ENCODE data around the gene ADH1B.
A peak's percentile ranks its signal among the peaks of the same experiment; 100 is the strongest.
"Not testable (repeated sequence)": the region's sequence is repeated elsewhere in the genome, so short reads cannot be mapped to it uniquely, and the experiment has no call there.

The ADH1B gene

GRCh38 chr4:99321241-99322191 lies at the start of gene ADH1B:
Gene ADH1B (minus strand): TSS chr4:99321401. CDS start chr4:99321331, 70 bp downstream.
- Mint-ChIP-seq H3K27ac (no peak within 1 kb of the TSS), H3K27me3 (peaks cover 9% of the 10 kb centered on the region), H3K4me1 (no peaks in the 10 kb centered on the region), H3K9me3 (no peaks in the 10 kb centered on the region), H3K4me3 (no peak within 1 kb of the TSS), H3K36me3 (no peaks in the 10 kb centered on the region)
- ATAC-seq = no peak

- H3K27me3 Mint-ChIP-seq, H3K36me3 Mint-ChIP-seq, H3K4me1 Mint-ChIP-seq, H3K9me3 Mint-ChIP-seq, ATAC-seq, H3K4me3 Mint-ChIP-seq, H3K27ac Mint-ChIP-seq: not testable (repeated sequence)
Measured at GRCh38 chr4:99367817-99368216, 46.6 kb upstream of the ADH1B start.

GRCh38 chr4:99366491-99366890 lies 45.3 kb upstream of the ADH1B start:
- no peaks in the 10 kb centered on the region for H3K9me3 Mint-ChIP-seq
- H3K27ac Mint-ChIP-seq = no peak overlapping the region
- H3K27me3 Mint-ChIP-seq = peaks cover 7% of the 10 kb centered on the region
- no peaks in the 10 kb centered on the region for H3K36me3 Mint-ChIP-seq
- no peak for ATAC-seq
- H3K4me1 Mint-ChIP-seq = no peaks in the 10 kb centered on the region
- no peak overlapping the region for H3K4me3 Mint-ChIP-seq

- Mint-ChIP-seq H3K27ac (no peak overlapping the region), H3K4me1 (no peaks in the 10 kb centered on the region), H3K9me3 (no peaks in the 10 kb centered on the region), H3K36me3 (no peaks in the 10 kb centered on the region), H3K27me3 (no peaks in the 10 kb centered on the region), H3K4me3 (no peak overlapping the region)
- no peak for ATAC-seq
Measured at GRCh38 chr4:99362768-99363167, 41.6 kb upstream of the ADH1B start.

GRCh38 chr4:99361899-99362275 lies 40.7 kb upstream of the ADH1B start:
- Mint-ChIP-seq H3K36me3 (no peaks in the 10 kb centered on the region), H3K27me3 (no peaks in the 10 kb centered on the region), H3K4me1 (no peaks in the 10 kb centered on the region), H3K27ac (no peak overlapping the region), H3K4me3 (no peak overlapping the region), H3K9me3 (no peaks in the 10 kb centered on the region)
- ATAC-seq = no peak

- Mint-ChIP-seq H3K4me1 (no peaks in the 10 kb centered on the region), H3K27me3 (no peaks in the 10 kb centered on the region), H3K4me3 (no peak overlapping the region), H3K27ac (no peak overlapping the region), H3K9me3 (no peaks in the 10 kb centered on the region), H3K36me3 (no peaks in the 10 kb centered on the region)
- no peak for ATAC-seq
Measured at GRCh38 chr4:99361268-99361898, 40.2 kb upstream of the ADH1B start.

- no peak for ATAC-seq
- Mint-ChIP-seq H3K27me3 (no peaks in the 10 kb centered on the region), H3K4me3 (no peak overlapping the region), H3K27ac (no peak overlapping the region), H3K4me1 (no peaks in the 10 kb centered on the region), H3K36me3 (no peaks in the 10 kb centered on the region), H3K9me3 (no peaks in the 10 kb centered on the region)
Measured at GRCh38 chr4:99359480-99360204, 38.4 kb upstream of the ADH1B start.

GRCh38 chr4:99357948-99358347 lies 36.7 kb upstream of the ADH1B start:
- Mint-ChIP-seq H3K4me3 (no peak overlapping the region), H3K27me3 (no peaks in the 10 kb centered on the region), H3K36me3 (no peaks in the 10 kb centered on the region), H3K4me1 (no peaks in the 10 kb centered on the region), H3K27ac (no peak overlapping the region), H3K9me3 (peaks cover 3% of the 10 kb centered on the region)
- no peak for ATAC-seq

GRCh38 chr4:99356992-99357391 lies 35.8 kb upstream of the ADH1B start:
- ATAC-seq = peak; percentile 51
- Mint-ChIP-seq H3K36me3 (no peaks in the 10 kb centered on the region), H3K9me3 (peaks cover 3% of the 10 kb centered on the region), H3K4me1 (no peaks in the 10 kb centered on the region), H3K27ac (no peak overlapping the region), H3K27me3 (no peaks in the 10 kb centered on the region), H3K4me3 (no peak overlapping the region)

- not testable (repeated sequence) for H3K4me3 Mint-ChIP-seq, H3K4me1 Mint-ChIP-seq, H3K9me3 Mint-ChIP-seq, H3K27me3 Mint-ChIP-seq, H3K27ac Mint-ChIP-seq, ATAC-seq, H3K36me3 Mint-ChIP-seq
Measured at GRCh38 chr4:99356149-99356548, 34.9 kb upstream of the ADH1B start.

GRCh38 chr4:99352602-99353537 lies 31.7 kb upstream of the ADH1B start, which contains the start of gene ADH1C:
Gene ADH1C (minus strand): TSS chr4:99352746. CDS start chr4:99352675, 71 bp downstream.
- no peak within 1 kb of the TSS for H3K27ac Mint-ChIP-seq
- no peaks in the 10 kb centered on the region for H3K4me1 Mint-ChIP-seq
- no peaks in the 10 kb centered on the region for H3K27me3 Mint-ChIP-seq
- peaks cover 3% of the 10 kb centered on the region for H3K9me3 Mint-ChIP-seq
- ATAC-seq = no peak
- no peak within 1 kb of the TSS for H3K4me3 Mint-ChIP-seq
- no peaks in the 10 kb centered on the region for H3K36me3 Mint-ChIP-seq

GRCh38 chr4:99351487-99351886 lies 30.3 kb upstream of the ADH1B start:
- Mint-ChIP-seq H3K36me3 (no peaks in the 10 kb centered on the region), H3K4me3 (no peak overlapping the region), H3K27ac (no peak overlapping the region), H3K9me3 (peaks cover 3% of the 10 kb centered on the region), H3K4me1 (no peaks in the 10 kb centered on the region), H3K27me3 (no peaks in the 10 kb centered on the region)
- no peak for ATAC-seq

GRCh38 chr4:99349338-99349737 lies 28.1 kb upstream of the ADH1B start:
- no peak for ATAC-seq
- H3K36me3 Mint-ChIP-seq = no peaks in the 10 kb centered on the region

GRCh38 chr4:99342624-99343023 lies 21.4 kb upstream of the ADH1B start:
- H3K4me1 Mint-ChIP-seq, H3K36me3 Mint-ChIP-seq, ATAC-seq, H3K27me3 Mint-ChIP-seq, H3K9me3 Mint-ChIP-seq, H3K4me3 Mint-ChIP-seq, H3K27ac Mint-ChIP-seq: not testable (repeated sequence)

More at GRCh38 chr4:99349338-99349737, 28.1 kb upstream of the ADH1B start:
- Mint-ChIP-seq H3K27me3 (no peaks in the 10 kb centered on the region), H3K27ac (no peak overlapping the region), H3K4me1 (no peaks in the 10 kb centered on the region), H3K9me3 (peaks cover 3% of the 10 kb centered on the region), H3K4me3 (no peak overlapping the region)
